Progenitor cell of endocrine pancreas (in vitro differentiated cells): ENCODE measurements around the gene PTPRC. TPM values are rescaled to one million over a fixed set of nuclear protein-coding genes. Genes with fewer than 3 reads are reported as not detected.

Source experiments
- DNase-seq: peaks from one replicate; pipeline ENCODE4 v3.0.0; 2021; ENCODE audit warnings: low spot score; ENCODE audit not compliant: unreplicated experiment
- H3K27ac Mint-ChIP-seq: 2 replicates; pipeline ENCODE4 v1.8.0; 2021; ENCODE audit warnings: mild to moderate bottlenecking, moderate library complexity, mixed read lengths
- H3K27me3 Mint-ChIP-seq: 2 replicates; pipeline ENCODE4 v1.8.0; 2021; ENCODE audit warnings: mixed read lengths
- H3K36me3 Mint-ChIP-seq: 2 replicates; pipeline ENCODE4 v1.8.0; 2022; ENCODE audit warnings: mixed read lengths; ENCODE audit not compliant: insufficient read depth
- H3K4me1 Mint-ChIP-seq: 2 replicates; pipeline ENCODE4 v1.8.0; 2021; ENCODE audit warnings: low read depth, mixed read lengths
- H3K4me3 Mint-ChIP-seq: 2 replicates; pipeline ENCODE4 v1.8.0; 2021; ENCODE audit warnings: low read depth, mild to moderate bottlenecking, moderate library complexity, mixed read lengths
- H3K9me3 Mint-ChIP-seq: 2 replicates; pipeline ENCODE4 v1.8.0; 2021; ENCODE audit warnings: low read depth, mixed read lengths
- CTCF ChIP-seq: fragments of 200-600 bp; sonication (generic); IDR thresholded peaks from one replicate; pipeline ENCODE4 v1.5.0; 2021; ENCODE audit warnings: antibody characterized with exemption, mild to moderate bottlenecking; ENCODE audit not compliant: unreplicated experiment
- total RNA-seq: library from RNA; stranded (reverse); gene quantifications from 2 replicates; pipeline ENCODE4 v1.2.1, GENCODE V29; 2021

Gene PTPRC
- total RNA-seq, 1 donor from 2014 or later, result not detected

GRCh38 chr1:198700016-198700392 is 61.2 kb downstream of the PTPRC start:
- DNase-seq, result no peak
- H3K27me3 Mint-ChIP-seq, result peaks cover 11% of the 10 kb centered on the region
- H3K4me1 Mint-ChIP-seq, result peaks cover 13% of the 10 kb centered on the region
- H3K9me3 Mint-ChIP-seq, result no peaks in the 10 kb centered on the region
- TF ChIP-seq CTCF, result no peak
- H3K36me3 Mint-ChIP-seq, result no peaks in the 10 kb centered on the region
- H3K4me3 Mint-ChIP-seq, result no peak overlapping the region
- H3K27ac Mint-ChIP-seq, result no peak overlapping the region

- Mint-ChIP-seq H3K4me1 (peaks cover 13% of the 10 kb centered on the region), H3K27ac (no peak overlapping the region), H3K36me3 (no peaks in the 10 kb centered on the region), H3K27me3 (peaks cover 11% of the 10 kb centered on the region), H3K9me3 (no peaks in the 10 kb centered on the region), H3K4me3 (no peak overlapping the region)
- no peak for DNase-seq
- TF ChIP-seq CTCF, result no peak
Observed at GRCh38 chr1:198700396-198700795, 61.6 kb downstream of the PTPRC start.

GRCh38 chr1:198701250-198701649 is 62.4 kb downstream of the PTPRC start:
- TF ChIP-seq CTCF, result no peak
- no peak overlapping the region for H3K4me3 Mint-ChIP-seq
- H3K9me3 Mint-ChIP-seq, result no peaks in the 10 kb centered on the region
- H3K27me3 Mint-ChIP-seq, result peaks cover 11% of the 10 kb centered on the region
- no peak overlapping the region for H3K27ac Mint-ChIP-seq
- no peaks in the 10 kb centered on the region for H3K36me3 Mint-ChIP-seq
- peaks cover 13% of the 10 kb centered on the region for H3K4me1 Mint-ChIP-seq
- no peak for DNase-seq

- Mint-ChIP-seq H3K9me3 (no peaks in the 10 kb centered on the region), H3K36me3 (no peaks in the 10 kb centered on the region), H3K4me3 (no peak overlapping the region), H3K27ac (no peak overlapping the region), H3K4me1 (peaks cover 13% of the 10 kb centered on the region), H3K27me3 (peaks cover 11% of the 10 kb centered on the region)
- no peak for DNase-seq
- no peak for TF ChIP-seq CTCF
Observed at GRCh38 chr1:198701766-198702539, 63.1 kb downstream of the PTPRC start.

GRCh38 chr1:198708761-198709525 is 70.1 kb downstream of the PTPRC start:
- DNase-seq, result no peak
- Mint-ChIP-seq H3K27ac (no peak overlapping the region), H3K4me1 (no peaks in the 10 kb centered on the region), H3K27me3 (no peaks in the 10 kb centered on the region), H3K9me3 (no peaks in the 10 kb centered on the region), H3K36me3 (no peaks in the 10 kb centered on the region), H3K4me3 (no peak overlapping the region)
- TF ChIP-seq CTCF, result no peak
